Osteocyte (in vitro differentiated cells): ENCODE measurements around the gene SORBS1. TPM values are rescaled to one million over a fixed set of nuclear protein-coding genes. Genes with fewer than 3 reads are reported as not detected.

Source experiments
- DNase-seq: peaks from one replicate; pipeline ENCODE4 v3.0.0; 2021; ENCODE audit warnings: mixed read lengths; ENCODE audit not compliant: unreplicated experiment; ENCODE audit errors: extremely low spot score
- H3K27ac Mint-ChIP-seq: one replicate; pipeline ENCODE4 v1.8.0; 2021; ENCODE audit warnings: mild to moderate bottlenecking, mixed read lengths; ENCODE audit not compliant: unreplicated experiment
- H3K27me3 Mint-ChIP-seq: one replicate; pipeline ENCODE4 v1.8.0; 2021; ENCODE audit warnings: mixed read lengths; ENCODE audit not compliant: unreplicated experiment
- H3K36me3 Mint-ChIP-seq: one replicate; pipeline ENCODE4 v1.8.0; 2021; ENCODE audit warnings: mixed read lengths; ENCODE audit not compliant: unreplicated experiment
- H3K4me1 Mint-ChIP-seq: one replicate; pipeline ENCODE4 v1.8.0; 2021; ENCODE audit warnings: mixed read lengths; ENCODE audit not compliant: unreplicated experiment
- H3K4me3 Mint-ChIP-seq: one replicate; pipeline ENCODE4 v1.8.0; 2021; ENCODE audit warnings: mild to moderate bottlenecking, moderate library complexity, mixed read lengths; ENCODE audit not compliant: unreplicated experiment
- H3K9me3 Mint-ChIP-seq: one replicate; pipeline ENCODE4 v1.8.0; 2021; ENCODE audit warnings: mixed read lengths; ENCODE audit not compliant: unreplicated experiment
- total RNA-seq: library from RNA; stranded (reverse); gene quantifications from 2 replicates; pipeline ENCODE4 v1.2.1, GENCODE V29; 2021
- TF ChIP-seq, protein P1 (sequence below): fragments of 200-600 bp; sonication (generic); IDR thresholded peaks from 2 replicates; pipeline ENCODE4 v1.5.0; 2021; ENCODE audit warnings: antibody characterized with exemption, mild to moderate bottlenecking, moderate library complexity

The SORBS1 gene
- total RNA-seq, 1 donor from 2014 or later = 1.7 TPM

DNA sequence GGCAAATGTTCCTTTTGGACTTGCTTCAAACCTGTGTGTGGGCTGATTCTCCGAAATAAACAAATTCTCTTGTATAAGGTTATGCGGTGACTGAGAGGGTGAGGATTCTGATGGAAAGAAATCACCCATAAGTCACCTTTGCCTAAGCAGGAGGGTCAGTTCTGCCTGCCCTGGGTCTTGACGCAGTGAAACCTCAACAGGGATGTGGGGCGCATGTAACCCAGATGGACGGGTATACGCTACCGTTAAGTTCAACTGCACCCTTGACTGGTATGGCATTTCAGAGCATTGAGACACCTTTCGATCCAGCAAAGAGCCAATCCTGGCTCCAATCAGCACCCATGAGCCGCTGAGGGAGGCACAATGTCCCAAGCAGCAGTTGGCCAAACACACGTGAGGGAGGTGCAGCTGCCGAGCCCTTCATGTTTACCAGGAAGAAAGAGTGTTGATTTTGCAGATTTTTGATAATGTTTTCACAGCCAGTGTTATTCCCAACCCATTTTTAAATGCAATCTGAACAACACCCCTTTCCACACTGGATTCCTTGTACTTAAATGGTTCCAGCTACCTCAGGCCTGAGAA lies 48.1 kb downstream of the SORBS1 start:
- Mint-ChIP-seq H3K27ac (no peak overlapping the region), H3K9me3 (no peaks in the 10 kb centered on the region), H3K27me3 (peaks cover 4% of the 10 kb centered on the region), H3K4me3 (no peak overlapping the region), H3K4me1 (no peaks in the 10 kb centered on the region), H3K36me3 (no peaks in the 10 kb centered on the region)
- TF ChIP-seq, protein P1, sequence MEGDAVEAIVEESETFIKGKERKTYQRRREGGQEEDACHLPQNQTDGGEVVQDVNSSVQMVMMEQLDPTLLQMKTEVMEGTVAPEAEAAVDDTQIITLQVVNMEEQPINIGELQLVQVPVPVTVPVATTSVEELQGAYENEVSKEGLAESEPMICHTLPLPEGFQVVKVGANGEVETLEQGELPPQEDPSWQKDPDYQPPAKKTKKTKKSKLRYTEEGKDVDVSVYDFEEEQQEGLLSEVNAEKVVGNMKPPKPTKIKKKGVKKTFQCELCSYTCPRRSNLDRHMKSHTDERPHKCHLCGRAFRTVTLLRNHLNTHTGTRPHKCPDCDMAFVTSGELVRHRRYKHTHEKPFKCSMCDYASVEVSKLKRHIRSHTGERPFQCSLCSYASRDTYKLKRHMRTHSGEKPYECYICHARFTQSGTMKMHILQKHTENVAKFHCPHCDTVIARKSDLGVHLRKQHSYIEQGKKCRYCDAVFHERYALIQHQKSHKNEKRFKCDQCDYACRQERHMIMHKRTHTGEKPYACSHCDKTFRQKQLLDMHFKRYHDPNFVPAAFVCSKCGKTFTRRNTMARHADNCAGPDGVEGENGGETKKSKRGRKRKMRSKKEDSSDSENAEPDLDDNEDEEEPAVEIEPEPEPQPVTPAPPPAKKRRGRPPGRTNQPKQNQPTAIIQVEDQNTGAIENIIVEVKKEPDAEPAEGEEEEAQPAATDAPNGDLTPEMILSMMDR = no peak
- DNase-seq = no peak

DNA sequence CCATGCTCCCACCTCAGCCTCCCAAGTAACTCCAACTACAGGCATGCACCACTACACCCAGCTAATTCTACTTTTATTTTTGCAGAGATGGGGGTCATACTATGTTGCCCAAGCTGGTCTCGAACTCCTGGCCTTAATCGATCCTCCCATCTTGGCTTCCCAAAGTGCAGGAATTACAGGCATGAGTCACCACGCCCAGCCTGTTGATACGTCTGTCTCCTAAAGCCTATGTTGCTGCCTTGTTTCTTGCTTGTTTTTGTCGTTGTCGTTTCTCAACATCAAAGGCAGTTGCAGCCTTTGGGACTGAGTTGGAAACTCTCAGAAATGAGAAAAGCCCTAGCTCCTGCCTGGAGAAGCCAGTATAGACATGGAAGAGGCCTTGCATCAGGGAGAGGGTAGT lies 49.9 kb downstream of the SORBS1 start:
- H3K27ac Mint-ChIP-seq = no peak overlapping the region
- no peaks in the 10 kb centered on the region for H3K9me3 Mint-ChIP-seq
- DNase-seq = no peak
- H3K36me3 Mint-ChIP-seq = no peaks in the 10 kb centered on the region
- H3K4me1 Mint-ChIP-seq = no peaks in the 10 kb centered on the region
- TF ChIP-seq, protein P1 = no peak
- no peak overlapping the region for H3K4me3 Mint-ChIP-seq
- peaks cover 7% of the 10 kb centered on the region for H3K27me3 Mint-ChIP-seq

DNA sequence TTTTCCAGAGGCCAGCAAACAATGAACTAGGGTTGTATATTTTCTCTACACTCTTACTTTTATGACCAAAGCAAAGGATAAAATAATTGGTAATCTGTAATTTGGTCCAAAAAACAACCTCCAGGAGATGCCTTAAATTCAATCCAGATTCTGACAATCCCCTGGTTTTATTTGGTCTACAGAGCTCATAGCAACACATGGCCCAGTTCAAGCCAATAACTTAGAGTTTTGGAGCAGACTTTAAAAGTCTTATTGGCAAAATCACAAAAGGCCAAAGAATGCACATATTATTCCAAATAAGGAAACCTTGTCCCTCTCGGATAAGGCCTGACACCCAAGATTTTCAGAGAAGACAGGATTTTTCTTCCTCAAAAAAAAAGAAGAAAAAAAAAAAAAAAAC lies 51.9 kb downstream of the SORBS1 start:
- no peak for DNase-seq
- TF ChIP-seq, protein P1 = no peak
- H3K27ac Mint-ChIP-seq = no peak overlapping the region
- H3K4me3 Mint-ChIP-seq = no peak overlapping the region
- no peaks in the 10 kb centered on the region for H3K36me3 Mint-ChIP-seq
- H3K9me3 Mint-ChIP-seq = no peaks in the 10 kb centered on the region
- H3K4me1 Mint-ChIP-seq = no peaks in the 10 kb centered on the region
- peaks cover 7% of the 10 kb centered on the region for H3K27me3 Mint-ChIP-seq

DNA sequence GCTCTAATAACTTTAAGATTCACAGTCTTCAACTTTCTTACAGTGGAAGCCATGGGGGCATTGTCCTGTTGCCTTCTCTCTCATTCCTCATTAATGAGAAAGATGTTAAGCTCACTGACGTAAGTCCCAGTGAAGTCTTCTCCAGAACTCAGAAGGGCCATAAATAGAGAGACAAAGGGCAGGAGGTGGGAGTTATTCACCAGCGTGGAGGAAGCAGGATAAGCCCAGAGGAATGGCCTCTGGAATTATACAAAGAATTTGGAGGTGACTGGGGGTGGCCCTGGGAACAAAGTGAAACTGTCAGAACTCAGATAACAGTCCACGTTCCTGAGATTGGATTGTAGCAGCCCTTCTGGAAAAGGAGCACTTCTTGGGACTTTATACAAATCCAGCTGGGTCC lies 52.4 kb downstream of the SORBS1 start:
- no peaks in the 10 kb centered on the region for H3K4me1 Mint-ChIP-seq
- H3K36me3 Mint-ChIP-seq = no peaks in the 10 kb centered on the region
- DNase-seq = no peak
- H3K9me3 Mint-ChIP-seq = no peaks in the 10 kb centered on the region
- TF ChIP-seq, protein P1 = no peak
- H3K27ac Mint-ChIP-seq = no peak overlapping the region
- peaks cover 7% of the 10 kb centered on the region for H3K27me3 Mint-ChIP-seq
- H3K4me3 Mint-ChIP-seq = no peak overlapping the region

DNA sequence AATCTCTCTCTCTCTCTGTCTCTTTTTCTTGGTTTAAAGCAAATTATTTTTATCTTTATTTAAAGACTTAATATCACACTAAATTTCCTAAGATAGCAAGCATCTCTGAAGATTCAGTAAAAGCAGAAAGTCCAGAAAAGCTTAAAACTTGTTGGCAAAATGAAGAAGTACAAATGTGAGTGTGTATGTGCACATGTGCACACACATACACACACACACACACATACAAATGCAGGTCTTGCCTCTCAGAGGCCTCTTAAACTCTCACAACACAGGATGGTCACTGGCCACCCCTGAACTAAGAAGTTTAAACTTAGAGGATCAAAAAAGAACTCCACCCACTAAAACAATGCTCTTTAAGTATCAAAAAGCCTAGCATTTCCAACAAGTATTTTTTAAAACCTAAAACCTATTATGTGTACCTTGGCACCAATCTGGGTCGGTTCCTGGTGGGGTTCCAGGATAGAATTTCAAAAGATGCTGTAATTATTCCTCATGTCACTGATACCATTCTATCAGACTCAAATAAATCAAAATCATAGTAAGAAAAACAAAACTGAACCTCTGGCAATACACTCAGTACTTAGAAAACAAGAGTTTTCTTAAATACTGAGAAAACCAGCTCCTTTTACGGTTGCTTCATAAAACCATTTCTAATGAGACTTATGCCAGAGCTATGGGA lies 55.0 kb downstream of the SORBS1 start:
- peaks cover 12% of the 10 kb centered on the region for H3K27me3 Mint-ChIP-seq
- no peak for DNase-seq
- TF ChIP-seq, protein P1 = no peak
- no peaks in the 10 kb centered on the region for H3K36me3 Mint-ChIP-seq
- no peak overlapping the region for H3K4me3 Mint-ChIP-seq
- H3K4me1 Mint-ChIP-seq = no peaks in the 10 kb centered on the region
- no peak overlapping the region for H3K27ac Mint-ChIP-seq
- no peaks in the 10 kb centered on the region for H3K9me3 Mint-ChIP-seq
